Measurements from ENCODE around the gene SEC22B.
"Not testable (repeated sequence)": the region's sequence is repeated elsewhere in the genome, so short reads cannot be mapped to it uniquely, and the experiment has no call there.

The SEC22B gene

GRCh38 chr1:120141865-120142264, 34.5 kb downstream of the SEC22B start:
- H3K4me3 ChIP-seq (ENCODE audit: low read depth, low read length); DNase-seq (ENCODE audit: low read depth, low spot score); in situ Hi-C loops (cut with HindIII; ENCODE audit: low sequenced_read_pairs): not testable (repeated sequence)

GRCh38 chr1:120140656-120141265, 35.6 kb downstream of the SEC22B start:
- in situ Hi-C loops (cut with HindIII; ENCODE audit: low sequenced_read_pairs); DNase-seq (ENCODE audit: low read depth, low spot score); H3K4me3 ChIP-seq (ENCODE audit: low read depth, low read length): not testable (repeated sequence)

DNA sequence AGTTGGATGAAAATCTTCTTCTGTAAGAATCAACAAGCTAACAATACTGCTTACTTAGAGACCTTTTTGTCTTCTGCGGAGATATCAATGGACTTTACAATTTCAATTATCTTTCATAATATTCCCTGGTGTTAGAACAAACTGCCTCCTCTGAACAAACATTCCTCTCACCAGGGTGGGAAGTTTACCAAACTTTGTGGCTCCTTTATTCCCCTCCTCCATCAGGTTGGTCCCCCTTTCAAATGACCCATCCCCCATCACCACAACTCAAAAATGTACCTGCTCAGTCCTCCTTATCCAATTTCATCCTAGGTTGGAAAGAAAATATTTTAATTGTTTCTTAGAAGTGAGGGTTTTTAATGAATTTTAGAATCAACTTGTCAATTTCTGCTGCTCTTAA, 40.2 kb downstream of the SEC22B start:
- H3K4me3 ChIP-seq (ENCODE audit: low read depth, low read length); DNase-seq (ENCODE audit: low read depth, low spot score); in situ Hi-C loops (cut with HindIII; ENCODE audit: low sequenced_read_pairs): not testable (repeated sequence)

DNA sequence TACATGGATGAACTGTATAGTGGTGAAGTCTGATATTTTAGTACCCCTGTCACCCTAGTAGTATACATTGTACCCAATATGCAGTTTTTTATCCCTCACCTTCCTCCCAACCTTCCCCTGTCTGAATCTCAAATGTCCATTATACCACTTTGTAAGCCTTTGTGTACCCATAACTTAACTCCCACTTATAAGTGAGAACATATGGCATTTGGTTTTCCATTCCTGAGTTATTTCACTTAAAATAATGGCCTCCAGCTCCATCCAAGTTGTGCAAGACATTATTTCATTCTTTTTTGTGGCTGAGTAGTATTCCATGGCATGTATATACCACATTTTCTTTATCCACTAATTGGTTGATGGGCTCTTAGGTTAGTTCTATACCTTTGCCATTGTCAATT, 42.4 kb downstream of the SEC22B start:
- H3K4me3 ChIP-seq (ENCODE audit: low read depth, low read length); DNase-seq (ENCODE audit: low read depth, low spot score); in situ Hi-C loops (cut with HindIII; ENCODE audit: low sequenced_read_pairs): not testable (repeated sequence)

DNA sequence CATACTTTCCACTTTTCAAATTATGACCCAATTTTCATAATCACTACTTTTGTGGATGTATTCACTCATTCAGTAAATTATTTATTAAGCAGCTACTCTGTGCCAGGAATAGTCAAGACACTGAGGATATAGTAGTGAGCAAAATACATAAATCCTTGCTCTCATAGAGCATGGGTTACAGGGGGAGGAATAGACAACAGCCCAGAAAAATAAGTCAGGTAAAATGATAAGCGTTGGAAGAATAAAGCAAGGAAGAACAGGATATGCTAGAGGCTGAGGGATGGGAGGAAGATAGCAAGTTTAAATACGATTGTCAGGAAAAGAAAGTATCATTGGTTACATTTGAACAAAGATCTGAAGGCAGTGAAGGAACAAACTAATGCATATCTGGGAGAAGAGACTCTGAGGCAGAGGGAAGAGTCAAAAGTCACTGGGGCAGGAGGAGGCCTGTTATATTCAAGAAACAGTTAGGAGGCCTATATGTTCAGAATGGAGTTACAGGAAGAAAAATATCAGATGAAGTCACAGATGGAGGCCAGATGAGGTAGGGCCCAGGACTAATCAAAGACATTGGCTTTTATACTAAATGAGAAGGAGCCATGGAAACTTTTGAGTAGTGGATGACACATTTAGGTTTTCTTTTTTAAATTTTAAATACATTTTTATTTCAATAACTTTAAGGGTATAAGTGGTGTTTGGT, 42.9 kb downstream of the SEC22B start:
- no peak overlapping the region for H3K4me3 ChIP-seq (ENCODE audit: low read depth, low read length)
- no peak for DNase-seq (ENCODE audit: low read depth, low spot score)
- in situ Hi-C loops (cut with HindIII; ENCODE audit: low sequenced_read_pairs) = no loop called here
- TF ChIP-seq, protein P1, sequence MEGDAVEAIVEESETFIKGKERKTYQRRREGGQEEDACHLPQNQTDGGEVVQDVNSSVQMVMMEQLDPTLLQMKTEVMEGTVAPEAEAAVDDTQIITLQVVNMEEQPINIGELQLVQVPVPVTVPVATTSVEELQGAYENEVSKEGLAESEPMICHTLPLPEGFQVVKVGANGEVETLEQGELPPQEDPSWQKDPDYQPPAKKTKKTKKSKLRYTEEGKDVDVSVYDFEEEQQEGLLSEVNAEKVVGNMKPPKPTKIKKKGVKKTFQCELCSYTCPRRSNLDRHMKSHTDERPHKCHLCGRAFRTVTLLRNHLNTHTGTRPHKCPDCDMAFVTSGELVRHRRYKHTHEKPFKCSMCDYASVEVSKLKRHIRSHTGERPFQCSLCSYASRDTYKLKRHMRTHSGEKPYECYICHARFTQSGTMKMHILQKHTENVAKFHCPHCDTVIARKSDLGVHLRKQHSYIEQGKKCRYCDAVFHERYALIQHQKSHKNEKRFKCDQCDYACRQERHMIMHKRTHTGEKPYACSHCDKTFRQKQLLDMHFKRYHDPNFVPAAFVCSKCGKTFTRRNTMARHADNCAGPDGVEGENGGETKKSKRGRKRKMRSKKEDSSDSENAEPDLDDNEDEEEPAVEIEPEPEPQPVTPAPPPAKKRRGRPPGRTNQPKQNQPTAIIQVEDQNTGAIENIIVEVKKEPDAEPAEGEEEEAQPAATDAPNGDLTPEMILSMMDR (IDR thresholded peaks at IDR 0.05; ENCODE audit: low read depth, low read length) = no peak

GRCh38 chr1:120132406-120132763, 43.9 kb downstream of the SEC22B start:
- DNase-seq (ENCODE audit: low read depth, low spot score); H3K4me3 ChIP-seq (ENCODE audit: low read depth, low read length); in situ Hi-C loops (cut with HindIII; ENCODE audit: low sequenced_read_pairs): not testable (repeated sequence)

GRCh38 chr1:120131611-120132405, 44.5 kb downstream of the SEC22B start:
- H3K4me3 ChIP-seq (ENCODE audit: low read depth, low read length); in situ Hi-C loops (cut with HindIII; ENCODE audit: low sequenced_read_pairs): not testable (repeated sequence)
- DNase-seq (ENCODE audit: low read depth, low spot score) = peak; percentile 78

GRCh38 chr1:120127921-120128320, 48.4 kb downstream of the SEC22B start:
- in situ Hi-C loops (cut with HindIII; ENCODE audit: low sequenced_read_pairs); H3K4me3 ChIP-seq (ENCODE audit: low read depth, low read length); DNase-seq (ENCODE audit: low read depth, low spot score): not testable (repeated sequence)

DNA sequence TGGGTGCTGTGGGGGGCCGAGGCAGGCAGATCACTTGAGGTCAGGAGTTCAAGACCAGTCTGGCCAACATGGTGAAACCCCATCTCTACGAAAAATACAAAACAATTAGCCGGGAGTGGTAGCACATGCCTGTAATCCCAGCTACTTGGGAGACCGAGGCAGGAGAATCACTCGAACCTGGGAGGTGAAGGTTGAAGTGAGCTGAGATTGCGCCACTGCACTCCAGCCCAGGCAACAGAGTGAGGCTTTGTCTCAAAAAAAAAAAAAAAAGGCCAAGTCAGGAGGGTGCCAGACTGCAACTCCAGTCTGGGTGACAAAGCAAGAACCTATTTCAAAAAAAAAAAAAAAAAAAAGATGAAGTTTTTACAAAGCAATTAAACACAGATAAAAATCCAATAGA, 50.1 kb downstream of the SEC22B start:
- H3K4me3 ChIP-seq (ENCODE audit: low read depth, low read length); in situ Hi-C loops (cut with HindIII; ENCODE audit: low sequenced_read_pairs); DNase-seq (ENCODE audit: low read depth, low spot score): not testable (repeated sequence)

DNA sequence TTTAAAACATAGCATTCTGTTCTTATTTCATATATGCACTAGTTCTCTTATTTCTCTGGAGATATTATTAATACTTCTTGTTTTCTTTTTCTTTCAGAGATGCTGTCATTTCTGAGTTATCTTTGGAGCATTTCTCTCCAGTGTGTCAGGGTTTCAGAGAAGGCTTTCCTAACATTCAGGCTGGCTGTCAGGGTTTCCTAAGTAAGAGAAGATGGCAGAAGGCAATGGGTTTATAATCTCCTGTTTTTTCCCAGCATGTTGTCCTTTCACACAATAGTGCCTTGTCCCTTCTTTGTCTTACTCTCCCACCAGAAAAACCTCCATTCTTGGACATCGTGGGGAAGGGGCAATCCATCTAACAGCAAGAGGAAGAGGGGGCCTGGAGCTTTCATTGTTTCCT, 51.7 kb downstream of the SEC22B start:
- in situ Hi-C loops (cut with HindIII; ENCODE audit: low sequenced_read_pairs); H3K4me3 ChIP-seq (ENCODE audit: low read depth, low read length); DNase-seq (ENCODE audit: low read depth, low spot score): not testable (repeated sequence)

- in situ Hi-C loops (cut with HindIII; ENCODE audit: low sequenced_read_pairs); H3K4me3 ChIP-seq (ENCODE audit: low read depth, low read length); DNase-seq (ENCODE audit: low read depth, low spot score): not testable (repeated sequence)
These were observed 52.4 kb downstream of the SEC22B start for GRCh38 chr1:120123813-120124510.

DNA sequence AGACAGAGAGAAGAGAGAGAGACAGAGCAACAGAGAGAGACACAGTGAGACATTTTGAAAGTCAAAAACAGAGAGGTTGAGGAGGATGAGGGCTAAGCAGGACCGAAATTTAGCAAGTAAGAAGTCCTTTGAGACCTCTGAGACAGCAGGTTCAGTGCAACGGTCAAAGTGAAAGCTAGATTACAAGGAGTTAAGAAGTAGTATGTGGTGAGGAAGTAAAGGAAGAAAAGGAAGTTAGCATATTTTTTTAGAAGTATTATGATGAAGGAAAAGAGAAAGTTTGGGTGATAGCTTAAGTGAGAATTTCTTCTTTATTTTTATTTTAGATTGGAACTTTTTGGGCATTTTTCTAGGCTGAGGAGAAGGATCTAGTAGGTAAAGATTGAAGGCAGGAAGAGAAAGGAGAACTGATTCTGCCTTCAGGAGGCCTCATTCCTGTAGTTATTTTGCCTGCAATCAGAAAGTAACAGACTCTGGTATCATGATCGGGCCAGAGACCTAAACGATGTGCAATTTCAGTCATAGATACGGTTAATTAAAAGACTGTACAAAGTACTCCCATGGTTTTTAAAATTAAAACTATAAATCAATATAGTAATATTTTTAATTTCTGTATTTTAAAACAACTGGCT, 53.9 kb downstream of the SEC22B start:
- in situ Hi-C loops (cut with HindIII; ENCODE audit: low sequenced_read_pairs); DNase-seq (ENCODE audit: low read depth, low spot score); H3K4me3 ChIP-seq (ENCODE audit: low read depth, low read length): not testable (repeated sequence)

DNA sequence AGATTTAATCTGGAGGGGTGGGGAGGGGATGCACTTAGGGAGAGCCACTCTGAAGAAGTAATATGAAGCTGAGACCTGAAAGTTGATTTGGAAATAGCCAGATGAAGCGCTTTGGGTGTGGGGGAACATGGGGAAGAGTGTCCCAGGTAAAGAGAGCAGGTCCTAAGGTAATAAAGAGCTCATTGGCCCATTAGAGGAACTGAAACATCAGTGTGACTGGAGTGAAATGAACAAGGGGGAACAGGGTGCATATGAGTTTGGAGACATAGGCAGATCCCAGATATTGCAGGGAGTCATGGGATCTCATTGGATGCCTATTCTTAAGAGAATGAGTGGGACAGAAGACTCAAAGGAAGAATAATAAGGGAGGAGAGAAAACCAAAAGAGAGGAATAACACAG, 54.5 kb downstream of the SEC22B start:
- in situ Hi-C loops (cut with HindIII; ENCODE audit: low sequenced_read_pairs); DNase-seq (ENCODE audit: low read depth, low spot score): not testable (repeated sequence)

GRCh38 chr1:120120525-120120924, 55.8 kb downstream of the SEC22B start:
- DNase-seq (ENCODE audit: low read depth, low spot score); H3K4me3 ChIP-seq (ENCODE audit: low read depth, low read length); in situ Hi-C loops (cut with HindIII; ENCODE audit: low sequenced_read_pairs): not testable (repeated sequence)

More for the DNA sequence above, 54.5 kb downstream of the SEC22B start:
- not testable (repeated sequence) for H3K4me3 ChIP-seq (ENCODE audit: low read depth, low read length)

DNA sequence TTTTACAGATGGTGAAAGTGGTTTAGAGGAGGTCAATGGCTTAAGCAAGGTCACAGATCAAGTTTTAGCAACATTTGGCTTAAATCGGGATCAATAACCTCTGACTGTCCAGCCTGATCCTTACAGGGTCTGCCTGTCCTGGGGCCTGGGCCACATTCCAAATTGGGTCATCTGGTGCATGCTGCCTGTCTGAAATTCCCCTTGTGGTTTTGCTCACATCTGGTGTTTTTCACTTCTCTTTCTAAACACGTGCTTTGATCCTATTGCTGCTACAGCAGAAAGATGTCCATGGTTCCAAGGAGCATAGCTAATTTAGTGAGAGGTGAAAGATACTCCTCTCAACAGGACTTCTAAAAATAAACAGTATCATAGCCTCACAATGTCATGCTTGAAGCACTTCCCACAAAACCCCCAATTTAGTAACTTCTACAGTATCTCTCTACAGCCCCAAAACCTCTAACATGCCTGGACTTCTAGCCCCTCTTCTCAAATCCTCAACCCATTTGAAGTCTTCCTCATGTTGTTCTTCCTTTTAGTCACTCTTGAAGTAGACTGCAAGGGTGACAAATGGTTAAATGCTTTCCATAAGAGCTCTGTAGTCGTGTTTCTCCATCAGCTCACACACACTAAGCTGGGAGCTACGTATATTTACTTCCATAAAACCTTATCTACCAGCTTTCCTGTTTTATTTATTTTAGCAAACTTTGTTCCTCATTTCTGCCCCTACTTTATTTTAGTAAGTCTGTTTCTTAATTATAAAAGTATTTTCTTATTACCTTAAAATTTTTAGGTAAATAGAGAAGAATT, 58.7 kb downstream of the SEC22B start:
- in situ Hi-C loops (cut with HindIII; ENCODE audit: low sequenced_read_pairs) = not testable (repeated sequence)

More for the DNA sequence above, 58.7 kb downstream of the SEC22B start:
- H3K4me3 ChIP-seq (ENCODE audit: low read depth, low read length) = not testable (repeated sequence)
- peak; percentile 64 for DNase-seq (ENCODE audit: low read depth, low spot score)
